ENCODE results near the gene CFAP73.

Gene CFAP73

DNA sequence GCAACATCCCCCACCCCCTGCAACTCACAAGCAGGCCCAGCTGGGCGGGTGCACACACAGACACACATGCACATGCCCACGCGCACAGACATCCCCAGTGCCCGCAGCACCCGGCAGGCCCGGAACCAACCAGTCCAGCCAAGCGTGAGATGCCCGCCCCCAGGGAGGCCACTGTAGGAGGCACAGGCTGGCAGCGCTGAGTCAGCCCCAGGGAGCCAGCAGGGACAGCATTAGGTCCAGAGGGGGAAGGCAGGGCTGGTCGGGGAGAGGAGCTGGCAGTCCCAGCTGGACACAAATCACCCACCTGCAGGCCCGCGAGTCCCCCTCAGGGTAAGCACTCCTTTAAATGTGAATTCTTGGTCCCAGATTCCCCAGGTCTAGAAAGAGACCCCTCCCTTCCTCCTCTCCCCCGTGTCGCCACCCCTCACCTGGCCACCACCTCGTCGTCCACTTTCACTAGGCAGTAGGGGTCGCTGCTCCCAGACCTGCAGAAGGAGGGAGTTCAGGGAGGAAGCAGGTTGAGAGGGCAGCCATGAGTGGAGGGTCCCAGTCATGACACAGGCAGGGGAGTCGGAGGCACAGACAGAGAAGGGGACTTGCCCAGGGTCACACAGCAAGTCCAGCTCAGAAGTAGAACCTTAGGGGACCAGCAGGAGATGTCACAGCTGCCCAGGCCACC lies 18.9 kb upstream of the CFAP73 start:
- Histone ChIP-seq H2AK5ac (ENCODE audit: low read length) (no peak overlapping the region), H3K36me3 (ENCODE audit: control insufficient read depth in 1 of 2, insufficient read depth in 2 of 2, low read length in 2 of 2) (no peaks in the 10 kb centered on the region), H3K79me1 (ENCODE audit: low read length) (no peaks in the 10 kb centered on the region), H3K18ac (ENCODE audit: low read length) (no peak overlapping the region), H3K14ac (ENCODE audit: low read length) (no peak overlapping the region), H3K27me3 (ENCODE audit: insufficient read depth, low read length) (no peaks in the 10 kb centered on the region), H4K8ac (ENCODE audit: low read depth, low read length) (no peak overlapping the region), H2BK5ac (ENCODE audit: low read depth, low read length, poor library complexity) (no peak overlapping the region), H3K23ac (ENCODE audit: low read length) (no peak overlapping the region), H3K9ac (ENCODE audit: low read length) (no peak overlapping the region), H2BK120ac (ENCODE audit: insufficient read depth, low read length, poor library complexity) (no peak overlapping the region), H2BK12ac (ENCODE audit: low read length) (no peak overlapping the region), H4K91ac (ENCODE audit: low read depth, low read length) (no peak overlapping the region), H3K4ac (ENCODE audit: low read depth, low read length) (no peak overlapping the region), H2AFZ (ENCODE audit: insufficient read depth, low read length, poor library complexity) (no peak overlapping the region), H3K4me3 (ENCODE audit: low read depth, low read length) (no peak overlapping the region), H3K27ac (ENCODE audit: low read depth, low read length) (no peak overlapping the region), H3K9me3 (ENCODE audit: insufficient read depth, low read depth, low read length) (no peaks in the 10 kb centered on the region), H3K79me2 (ENCODE audit: control insufficient read depth, insufficient read depth, low read length, poor library complexity) (no peaks in the 10 kb centered on the region), H4K12ac (ENCODE audit: low read depth, low read length) (no peak overlapping the region), H3K4me1 (ENCODE audit: control insufficient read depth in 1 of 2, insufficient read depth in 2 of 2, low read length in 2 of 2) (peaks cover 0 to 5% of the 10 kb centered on the region in 2 experiments), H3K4me2 (ENCODE audit: low read length) (no peak overlapping the region)
- no CpG with 5 or more reads among the region's 18 CpGs for WGBS (ENCODE audit: extremely low coverage, insufficient coverage, insufficient read length)
- DNase-seq, result no peak

DNA sequence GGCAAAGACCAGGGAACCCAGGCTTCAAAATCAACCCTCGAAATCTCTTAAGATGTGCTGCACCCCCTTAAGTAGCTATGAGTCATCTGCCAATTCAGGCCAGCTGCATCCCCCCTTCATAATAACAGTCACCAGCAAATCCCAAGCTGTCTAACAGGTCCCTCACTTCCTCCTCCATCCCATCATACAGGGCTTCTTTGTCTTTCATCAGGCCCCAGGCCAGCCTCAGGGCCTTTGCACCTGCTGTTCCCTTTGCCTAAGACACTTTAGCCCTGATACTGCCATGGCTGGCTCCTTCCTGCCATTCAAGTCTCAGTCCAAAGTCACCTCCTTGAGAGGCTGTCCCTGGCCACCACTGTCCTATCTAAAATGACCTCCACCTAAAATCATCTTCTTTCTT lies 18.0 kb upstream of the CFAP73 start:
- H2BK5ac ChIP-seq (ENCODE audit: low read depth, low read length, poor library complexity), result no peak overlapping the region
- no peaks in the 10 kb centered on the region for H3K36me3 ChIP-seq (ENCODE audit: control insufficient read depth in 1 of 2, insufficient read depth in 2 of 2, low read length in 2 of 2)
- no peak overlapping the region for H3K23ac ChIP-seq (ENCODE audit: low read length)
- H4K12ac ChIP-seq (ENCODE audit: low read depth, low read length), result no peak overlapping the region
- no peak overlapping the region for H2AK5ac ChIP-seq (ENCODE audit: low read length)
- H3K4ac ChIP-seq (ENCODE audit: low read depth, low read length), result no peak overlapping the region
- peaks cover 0 to 8% of the 10 kb centered on the region in 2 experiments for H3K4me1 ChIP-seq (ENCODE audit: control insufficient read depth in 1 of 2, insufficient read depth in 2 of 2, low read length in 2 of 2)
- no peaks in the 10 kb centered on the region for H3K9me3 ChIP-seq (ENCODE audit: insufficient read depth, low read depth, low read length)
- no peak overlapping the region for H3K4me3 ChIP-seq (ENCODE audit: low read depth, low read length)
- H4K91ac ChIP-seq (ENCODE audit: low read depth, low read length), result no peak overlapping the region
- H3K4me2 ChIP-seq (ENCODE audit: low read length), result no peak overlapping the region
- no peak overlapping the region for H4K8ac ChIP-seq (ENCODE audit: low read depth, low read length)
- no CpG with 5 or more reads among the region's 1 CpG for WGBS (ENCODE audit: extremely low coverage, insufficient coverage, insufficient read length)
- H2BK12ac ChIP-seq (ENCODE audit: low read length), result no peak overlapping the region
- H3K27ac ChIP-seq (ENCODE audit: low read depth, low read length), result no peak overlapping the region
- no peaks in the 10 kb centered on the region for H3K27me3 ChIP-seq (ENCODE audit: insufficient read depth, low read length)
- no peak overlapping the region for H2AFZ ChIP-seq (ENCODE audit: insufficient read depth, low read length, poor library complexity)
- no peaks in the 10 kb centered on the region for H3K79me1 ChIP-seq (ENCODE audit: low read length)
- H3K14ac ChIP-seq (ENCODE audit: low read length), result no peak overlapping the region
- H3K18ac ChIP-seq (ENCODE audit: low read length), result no peak overlapping the region
- no peaks in the 10 kb centered on the region for H3K79me2 ChIP-seq (ENCODE audit: control insufficient read depth, insufficient read depth, low read length, poor library complexity)
- H3K9ac ChIP-seq (ENCODE audit: low read length), result no peak overlapping the region
- H2BK120ac ChIP-seq (ENCODE audit: insufficient read depth, low read length, poor library complexity), result no peak overlapping the region
- peak in 1 of 2 donors; percentile 16 for DNase-seq

DNA sequence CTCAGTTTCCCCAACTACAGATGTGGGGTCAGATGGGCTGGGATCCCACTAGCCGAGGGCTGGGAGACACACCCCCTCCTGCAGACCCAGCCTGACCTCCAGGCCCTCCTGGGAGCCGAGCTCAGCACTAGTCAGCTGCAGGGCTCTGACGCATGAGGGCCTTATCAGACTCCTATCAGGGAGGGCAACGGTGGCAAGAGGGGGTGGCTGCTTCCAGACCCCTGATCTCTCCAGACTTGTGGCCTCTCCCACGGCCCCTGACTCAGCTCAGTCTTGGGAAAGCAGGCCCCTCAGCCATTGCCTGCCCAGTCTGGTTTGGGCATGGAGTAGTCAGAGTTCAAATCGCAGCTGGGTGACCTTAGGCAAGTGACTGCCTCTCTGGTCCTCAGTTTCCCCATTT lies 16.5 kb upstream of the CFAP73 start:
- H3K27ac ChIP-seq (ENCODE audit: low read depth, low read length), result no peak overlapping the region
- H3K27me3 ChIP-seq (ENCODE audit: insufficient read depth, low read length), result no peaks in the 10 kb centered on the region
- no peak overlapping the region for H4K8ac ChIP-seq (ENCODE audit: low read depth, low read length)
- no peak overlapping the region for H3K9ac ChIP-seq (ENCODE audit: low read length)
- no peak overlapping the region for H2BK5ac ChIP-seq (ENCODE audit: low read depth, low read length, poor library complexity)
- no peaks in the 10 kb centered on the region for H3K79me2 ChIP-seq (ENCODE audit: control insufficient read depth, insufficient read depth, low read length, poor library complexity)
- no peak overlapping the region for H4K91ac ChIP-seq (ENCODE audit: low read depth, low read length)
- H2BK120ac ChIP-seq (ENCODE audit: insufficient read depth, low read length, poor library complexity), result no peak overlapping the region
- no CpG with 5 or more reads among the region's 6 CpGs for WGBS (ENCODE audit: extremely low coverage, insufficient coverage, insufficient read length)
- H3K4ac ChIP-seq (ENCODE audit: low read depth, low read length), result no peak overlapping the region
- H3K79me1 ChIP-seq (ENCODE audit: low read length), result no peaks in the 10 kb centered on the region
- H3K9me3 ChIP-seq (ENCODE audit: insufficient read depth, low read depth, low read length), result no peaks in the 10 kb centered on the region
- H4K12ac ChIP-seq (ENCODE audit: low read depth, low read length), result no peak overlapping the region
- no peaks in the 10 kb centered on the region for H3K36me3 ChIP-seq (ENCODE audit: control insufficient read depth in 1 of 2, insufficient read depth in 2 of 2, low read length in 2 of 2)
- peaks cover 0 to 8% of the 10 kb centered on the region in 2 experiments for H3K4me1 ChIP-seq (ENCODE audit: control insufficient read depth in 1 of 2, insufficient read depth in 2 of 2, low read length in 2 of 2)
- no peak overlapping the region for H3K4me3 ChIP-seq (ENCODE audit: low read depth, low read length)
- no peak overlapping the region for H2AK5ac ChIP-seq (ENCODE audit: low read length)
- H2AFZ ChIP-seq (ENCODE audit: insufficient read depth, low read length, poor library complexity), result no peak overlapping the region
- no peak overlapping the region for H3K18ac ChIP-seq (ENCODE audit: low read length)
- no peak overlapping the region for H2BK12ac ChIP-seq (ENCODE audit: low read length)
- H3K4me2 ChIP-seq (ENCODE audit: low read length), result no peak overlapping the region
- H3K23ac ChIP-seq (ENCODE audit: low read length), result no peak overlapping the region
- no peak overlapping the region for H3K14ac ChIP-seq (ENCODE audit: low read length)
- no peak for DNase-seq

DNA sequence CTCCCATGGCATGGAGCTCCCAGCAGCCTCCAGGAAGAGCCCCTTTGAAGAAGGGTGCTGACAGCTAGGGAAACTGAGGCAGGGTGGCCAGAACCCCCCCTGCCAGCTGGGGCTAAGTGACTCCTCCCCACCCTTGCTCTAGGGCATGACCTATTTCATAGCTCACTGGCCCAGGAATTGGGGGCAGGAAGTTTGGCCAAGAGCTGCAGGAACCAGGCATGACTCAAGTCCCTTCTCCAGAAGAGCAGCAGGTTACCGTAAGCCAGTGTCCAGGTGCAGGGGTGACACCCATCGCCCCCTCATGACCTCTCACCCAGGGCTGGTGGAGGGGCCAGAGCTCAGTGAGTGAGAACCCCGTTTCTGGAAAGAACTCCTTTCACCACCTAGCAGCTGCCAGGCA lies 15.9 kb upstream of the CFAP73 start:
- Histone ChIP-seq H3K27ac (ENCODE audit: low read depth, low read length) (no peak overlapping the region), H4K91ac (ENCODE audit: low read depth, low read length) (no peak overlapping the region), H2BK5ac (ENCODE audit: low read depth, low read length, poor library complexity) (no peak overlapping the region), H4K12ac (ENCODE audit: low read depth, low read length) (no peak overlapping the region), H3K4me2 (ENCODE audit: low read length) (no peak overlapping the region), H2AFZ (ENCODE audit: insufficient read depth, low read length, poor library complexity) (no peak overlapping the region), H3K79me1 (ENCODE audit: low read length) (no peaks in the 10 kb centered on the region), H2AK5ac (ENCODE audit: low read length) (no peak overlapping the region), H3K27me3 (ENCODE audit: insufficient read depth, low read length) (no peaks in the 10 kb centered on the region), H3K18ac (ENCODE audit: low read length) (no peak overlapping the region), H2BK120ac (ENCODE audit: insufficient read depth, low read length, poor library complexity) (no peak overlapping the region), H3K9me3 (ENCODE audit: insufficient read depth, low read depth, low read length) (no peaks in the 10 kb centered on the region), H3K23ac (ENCODE audit: low read length) (no peak overlapping the region), H3K14ac (ENCODE audit: low read length) (no peak overlapping the region), H3K4ac (ENCODE audit: low read depth, low read length) (no peak overlapping the region), H3K4me1 (ENCODE audit: control insufficient read depth in 1 of 2, insufficient read depth in 2 of 2, low read length in 2 of 2) (peaks cover 0 to 8% of the 10 kb centered on the region in 2 experiments), H2BK12ac (ENCODE audit: low read length) (no peak overlapping the region), H3K4me3 (ENCODE audit: low read depth, low read length) (no peak overlapping the region), H3K9ac (ENCODE audit: low read length) (no peak overlapping the region), H3K79me2 (ENCODE audit: control insufficient read depth, insufficient read depth, low read length, poor library complexity) (no peaks in the 10 kb centered on the region), H4K8ac (ENCODE audit: low read depth, low read length) (no peak overlapping the region), H3K36me3 (ENCODE audit: control insufficient read depth in 1 of 2, insufficient read depth in 2 of 2, low read length in 2 of 2) (no peaks in the 10 kb centered on the region)
- WGBS (ENCODE audit: extremely low coverage, insufficient coverage, insufficient read length), result no CpG with 5 or more reads among the region's 3 CpGs
- DNase-seq, result no peak
